Measurements from ENCODE around the gene TBX2. TPM values are rescaled to one million over a fixed set of nuclear protein-coding genes. Genes with fewer than 3 reads are reported as not detected.

Gene TBX2
- total RNA-seq, 3 donors from 2014 or later, result 6.6 to 9.0 (median 8.2) TPM

DNA sequence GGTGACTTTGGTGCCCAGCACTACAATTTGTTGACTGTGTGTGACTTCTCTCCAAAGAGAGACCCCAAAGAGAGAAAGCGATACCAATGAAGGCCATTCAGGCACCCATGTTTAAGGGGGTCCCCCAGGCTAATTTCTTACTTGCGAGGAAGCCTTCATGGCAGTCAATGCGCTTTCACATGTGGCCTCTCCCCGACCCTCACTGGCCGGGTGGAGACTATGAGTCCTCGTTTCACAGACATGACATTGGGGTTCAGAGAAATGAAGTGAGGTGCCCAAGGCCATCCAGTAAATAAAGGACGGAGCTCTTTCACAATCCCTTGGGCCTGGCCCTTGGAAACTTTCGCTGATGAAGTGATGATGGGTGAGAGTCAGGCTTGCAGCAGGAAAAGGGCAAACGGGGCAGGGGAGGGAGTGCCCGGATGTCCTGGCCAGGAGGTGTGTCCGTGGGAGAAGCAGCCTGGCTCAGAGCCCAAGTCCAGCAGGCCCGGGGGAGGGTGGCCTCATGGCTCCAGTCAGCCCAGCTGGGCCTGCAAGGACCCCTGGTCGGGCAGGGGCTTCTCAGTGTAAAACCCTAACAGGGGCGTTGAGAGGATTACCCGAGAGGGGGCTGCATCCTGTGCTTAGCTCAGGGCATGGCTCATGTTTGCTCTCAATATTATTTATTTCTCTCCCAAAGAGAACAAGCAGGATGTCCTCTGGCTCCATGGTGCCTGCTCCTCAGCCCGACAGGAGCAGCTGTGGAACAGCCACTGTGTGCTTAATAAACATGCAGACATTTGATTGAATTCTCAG, 14.7 kb downstream of the TBX2 start:
- H3K4me1 ChIP-seq (ENCODE audit: low read depth), result peaks cover 23% of the 10 kb centered on the region
- H3K9me3 ChIP-seq, result no peaks in the 10 kb centered on the region
- TF ChIP-seq, protein P1, sequence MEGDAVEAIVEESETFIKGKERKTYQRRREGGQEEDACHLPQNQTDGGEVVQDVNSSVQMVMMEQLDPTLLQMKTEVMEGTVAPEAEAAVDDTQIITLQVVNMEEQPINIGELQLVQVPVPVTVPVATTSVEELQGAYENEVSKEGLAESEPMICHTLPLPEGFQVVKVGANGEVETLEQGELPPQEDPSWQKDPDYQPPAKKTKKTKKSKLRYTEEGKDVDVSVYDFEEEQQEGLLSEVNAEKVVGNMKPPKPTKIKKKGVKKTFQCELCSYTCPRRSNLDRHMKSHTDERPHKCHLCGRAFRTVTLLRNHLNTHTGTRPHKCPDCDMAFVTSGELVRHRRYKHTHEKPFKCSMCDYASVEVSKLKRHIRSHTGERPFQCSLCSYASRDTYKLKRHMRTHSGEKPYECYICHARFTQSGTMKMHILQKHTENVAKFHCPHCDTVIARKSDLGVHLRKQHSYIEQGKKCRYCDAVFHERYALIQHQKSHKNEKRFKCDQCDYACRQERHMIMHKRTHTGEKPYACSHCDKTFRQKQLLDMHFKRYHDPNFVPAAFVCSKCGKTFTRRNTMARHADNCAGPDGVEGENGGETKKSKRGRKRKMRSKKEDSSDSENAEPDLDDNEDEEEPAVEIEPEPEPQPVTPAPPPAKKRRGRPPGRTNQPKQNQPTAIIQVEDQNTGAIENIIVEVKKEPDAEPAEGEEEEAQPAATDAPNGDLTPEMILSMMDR (IDR thresholded peaks at IDR 0.05), result no peak
- no peaks in the 10 kb centered on the region for H3K36me3 ChIP-seq (ENCODE audit: low read depth)
- DNase-seq (peak in 2 of 3 donors; percentile 49 to 60), ATAC-seq (no peak)
- H3K4me3 ChIP-seq, result no peak overlapping the region
- intact Hi-C loops (cut with DNase I, micrococcal nuclease), result loop anchor here (10.0 kb wide), 3 partner anchors 130 to 420 kb away; no protein-coding TSS in a partner anchor

DNA sequence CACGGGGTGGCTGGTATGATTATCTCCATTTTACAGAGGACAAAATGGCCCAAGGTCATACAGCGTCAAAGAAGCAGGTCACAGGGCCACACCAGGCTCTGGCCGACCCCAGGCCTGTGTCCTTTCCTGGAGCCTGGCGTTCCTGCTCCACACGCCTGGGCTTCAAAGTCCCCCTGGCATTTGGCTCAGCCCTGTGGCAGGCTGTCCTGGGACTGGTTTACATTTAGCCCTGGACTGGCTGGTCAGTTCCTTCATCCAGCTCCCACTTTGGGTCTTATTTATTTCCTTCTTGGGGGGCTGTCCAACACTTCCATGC, 15.3 kb downstream of the TBX2 start:
- no peak for DNase-seq
- intact Hi-C loops (cut with DNase I, micrococcal nuclease), result loop anchor here (10.0 kb wide), 3 partner anchors 130 to 420 kb away; no protein-coding TSS in a partner anchor
- Histone ChIP-seq H3K4me1 (ENCODE audit: low read depth) (peaks cover 23% of the 10 kb centered on the region), H3K36me3 (ENCODE audit: low read depth) (no peaks in the 10 kb centered on the region), H3K9me3 (no peaks in the 10 kb centered on the region), H3K4me3 (no peak overlapping the region)
- TF ChIP-seq, protein P1 (IDR thresholded peaks at IDR 0.05), result no peak
- ATAC-seq, result no peak

- Histone ChIP-seq H3K4me3 (no peak overlapping the region), H3K4me1 (ENCODE audit: low read depth) (peaks cover 20% of the 10 kb centered on the region), H3K36me3 (ENCODE audit: low read depth) (no peaks in the 10 kb centered on the region), H3K9me3 (no peaks in the 10 kb centered on the region)
- DNase-seq, result no peak
- TF ChIP-seq, protein P1 (IDR thresholded peaks at IDR 0.05), result no peak
- intact Hi-C loops (cut with DNase I, micrococcal nuclease), result loop anchor here (10.0 kb wide), 3 partner anchors 129 to 419 kb away; no protein-coding TSS in a partner anchor
- ATAC-seq, result no peak
These were observed 15.9 kb downstream of the TBX2 start for GRCh38 chr17:61415374-61416210.

GRCh38 chr17:61416211-61416539, 16.5 kb downstream of the TBX2 start:
- Histone ChIP-seq H3K36me3 (ENCODE audit: low read depth) (no peaks in the 10 kb centered on the region), H3K4me1 (ENCODE audit: low read depth) (peaks cover 18% of the 10 kb centered on the region), H3K9me3 (no peaks in the 10 kb centered on the region), H3K4me3 (no peak overlapping the region)
- DNase-seq, result no peak
- no peak for ATAC-seq
- TF ChIP-seq, protein P1 (IDR thresholded peaks at IDR 0.05), result no peak
- intact Hi-C loops (cut with DNase I, micrococcal nuclease), result loop anchor here (10.0 kb wide), 3 partner anchors 129 to 419 kb away; no protein-coding TSS in a partner anchor

- peaks cover 17% of the 10 kb centered on the region for H3K4me1 ChIP-seq (ENCODE audit: low read depth)
- no peaks in the 10 kb centered on the region for H3K36me3 ChIP-seq (ENCODE audit: low read depth)
- DNase-seq, result peak; percentile 81 to 83 (median 81)
- H3K4me3 ChIP-seq, result no peak overlapping the region
- TF ChIP-seq, protein P1 (IDR thresholded peaks at IDR 0.05), result peak; percentile 94
- intact Hi-C loops (cut with DNase I, micrococcal nuclease), result loop anchor here (10.0 kb wide), 3 partner anchors 128 to 418 kb away; no protein-coding TSS in a partner anchor
- ATAC-seq, result peak; percentile 64
- H3K9me3 ChIP-seq, result no peaks in the 10 kb centered on the region
These were observed 17.1 kb downstream of the TBX2 start for GRCh38 chr17:61416540-61417363.
